Gastroesophageal sphincter (tissue), 4 donors: ENCODE measurements around the gene FANCC. TPM values are rescaled to one million over a fixed set of nuclear protein-coding genes. Genes with fewer than 3 reads are reported as not detected.
A peak's percentile ranks its signal among the peaks of the same experiment; 100 is the strongest.

Source experiments
- ATAC-seq: fragments of 150-250 bp; one replicate; pipeline ENCODE4 v1.9.1; 2016; ENCODE audit warnings: mild to moderate bottlenecking, moderate library complexity
- H3K27ac ChIP-seq, 4 donors: fragments of 200-600 bp; sonication (generic) in 3 of 4; 1 replicate in 3 of 4; 2 replicates in 1 of 4; pipeline ENCODE4 v1.5.1; 2016 to 2019
- H3K27me3 ChIP-seq: fragments of 200-600 bp; sonication (generic); one replicate; pipeline ENCODE4 v1.5.1; 2019
- H3K36me3 ChIP-seq, 2 donors: fragments of 200-600 bp; sonication (generic); one replicate each; pipeline ENCODE4 v1.5.1; 2019; ENCODE audit warnings: control low read depth in 1 of 2
- H3K4me1 ChIP-seq, 3 donors: fragments of 200-600 bp; sonication (generic); 1 replicate in 2 of 3; 2 replicates in 1 of 3; pipeline ENCODE4 v1.5.1; 2016 to 2019; ENCODE audit warnings: control low read depth in 2 of 3
- H3K4me3 ChIP-seq, 2 donors: fragments of 200-600 bp; sonication (generic); one replicate each; pipeline ENCODE4 v1.5.1; 2019; ENCODE audit warnings: mild to moderate bottlenecking in 1 of 2, moderate library complexity in 1 of 2
- H3K9me3 ChIP-seq, 3 donors: fragments of 200-600 bp; sonication (generic); one replicate each; pipeline ENCODE4 v1.5.1; 2017 to 2019; ENCODE audit warnings: control low read depth in 2 of 3
- EP300 ChIP-seq: sonication (generic); formaldehyde crosslinking; IDR thresholded peaks from one replicate; pipeline ENCODE4 v1.6.1; 2017; ENCODE audit warnings: antibody characterized with exemption, mild to moderate bottlenecking
- POLR2A ChIP-seq, 2 donors: fragments of 450-650 bp; IDR thresholded peaks; one replicate each; pipeline ENCODE4 v1.6.1; 2017; ENCODE audit warnings: antibody characterized with exemption in 2 of 2, mild to moderate bottlenecking in 2 of 2, moderate library complexity in 1 of 2
- POLR2AphosphoS5 ChIP-seq: sonication (generic); formaldehyde crosslinking; IDR thresholded peaks from one replicate; pipeline ENCODE4 v1.6.1; 2017; ENCODE audit warnings: antibody characterized with exemption
- WGBS, 2 donors: methylation state at CpG; one replicate each; pipeline ENCODE4 v1.1.5; 2018; ENCODE audit warnings: low coverage in 1 of 2; 5-methylcytosine and 5-hydroxymethylcytosine counted together
- total RNA-seq, 4 donors: library from RNA; depleted of rRNA; stranded (reverse); fragments of >200 nt; gene quantifications; one replicate each; pipeline ENCODE4 v1.1.0, GENCODE V29; 2016
- TF ChIP-seq, protein P1 (sequence below), 4 experiments: fragments of 200-600 bp in 2 of 4; fragments of 450-650 bp in 2 of 4; sonication (generic) in 1 of 4; IDR thresholded peaks; one replicate each; pipeline ENCODE4 v1.5.1; 2017 to 2019; ENCODE audit warnings: antibody characterized with exemption in 4 of 4, mild to moderate bottlenecking in 2 of 4, moderate library complexity in 2 of 4

The FANCC gene
- total RNA-seq, 4 donors from 2014 or later, result 4.9 to 9.4 (median 7.4) TPM

DNA sequence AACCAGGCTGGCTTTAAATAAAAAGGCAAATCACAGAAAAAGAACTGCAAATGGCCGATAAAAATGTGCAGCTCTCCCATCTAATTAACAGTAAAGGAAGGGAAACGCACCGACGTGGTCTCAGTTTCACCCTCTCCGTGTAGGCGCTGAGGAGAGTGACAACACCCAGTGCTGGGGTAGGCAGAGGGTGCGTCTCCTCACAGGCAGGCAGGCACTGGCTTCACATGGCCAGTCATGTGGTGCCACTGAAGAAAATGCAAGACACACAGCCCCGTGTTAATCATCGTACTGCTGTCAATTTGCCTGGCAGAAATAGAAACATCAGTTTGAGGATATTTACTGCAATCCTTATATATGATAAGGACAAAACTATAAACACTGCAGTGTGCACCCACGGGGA is 178.4 kb downstream of the FANCC start:
- peaks cover 0 to 30% (median 0%) of the 10 kb centered on the region in 3 donors for H3K4me1 ChIP-seq
- H3K9me3 ChIP-seq, result no peaks in the 10 kb centered on the region
- H3K4me3 ChIP-seq, result no peak overlapping the region
- peaks cover 0 to 14% of the 10 kb centered on the region in 2 donors for H3K36me3 ChIP-seq
- H3K27me3 ChIP-seq, result no peaks in the 10 kb centered on the region
- TF ChIP-seq POLR2A (IDR thresholded peaks at IDR 0.05) (no peak), POLR2AphosphoS5 (no peak), EP300 (no peak)
- TF ChIP-seq, protein P1, sequence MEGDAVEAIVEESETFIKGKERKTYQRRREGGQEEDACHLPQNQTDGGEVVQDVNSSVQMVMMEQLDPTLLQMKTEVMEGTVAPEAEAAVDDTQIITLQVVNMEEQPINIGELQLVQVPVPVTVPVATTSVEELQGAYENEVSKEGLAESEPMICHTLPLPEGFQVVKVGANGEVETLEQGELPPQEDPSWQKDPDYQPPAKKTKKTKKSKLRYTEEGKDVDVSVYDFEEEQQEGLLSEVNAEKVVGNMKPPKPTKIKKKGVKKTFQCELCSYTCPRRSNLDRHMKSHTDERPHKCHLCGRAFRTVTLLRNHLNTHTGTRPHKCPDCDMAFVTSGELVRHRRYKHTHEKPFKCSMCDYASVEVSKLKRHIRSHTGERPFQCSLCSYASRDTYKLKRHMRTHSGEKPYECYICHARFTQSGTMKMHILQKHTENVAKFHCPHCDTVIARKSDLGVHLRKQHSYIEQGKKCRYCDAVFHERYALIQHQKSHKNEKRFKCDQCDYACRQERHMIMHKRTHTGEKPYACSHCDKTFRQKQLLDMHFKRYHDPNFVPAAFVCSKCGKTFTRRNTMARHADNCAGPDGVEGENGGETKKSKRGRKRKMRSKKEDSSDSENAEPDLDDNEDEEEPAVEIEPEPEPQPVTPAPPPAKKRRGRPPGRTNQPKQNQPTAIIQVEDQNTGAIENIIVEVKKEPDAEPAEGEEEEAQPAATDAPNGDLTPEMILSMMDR (IDR thresholded peaks at IDR 0.05), result no peak
- peak overlapping the region in 1 of 4 donors; percentile 65 for H3K27ac ChIP-seq
- ATAC-seq, result no peak
- 96% methylated on average over 10 of the region's 10 CpGs; no CpG with 5 or more reads in 1 of the 2 donors for WGBS, 2 donors

DNA sequence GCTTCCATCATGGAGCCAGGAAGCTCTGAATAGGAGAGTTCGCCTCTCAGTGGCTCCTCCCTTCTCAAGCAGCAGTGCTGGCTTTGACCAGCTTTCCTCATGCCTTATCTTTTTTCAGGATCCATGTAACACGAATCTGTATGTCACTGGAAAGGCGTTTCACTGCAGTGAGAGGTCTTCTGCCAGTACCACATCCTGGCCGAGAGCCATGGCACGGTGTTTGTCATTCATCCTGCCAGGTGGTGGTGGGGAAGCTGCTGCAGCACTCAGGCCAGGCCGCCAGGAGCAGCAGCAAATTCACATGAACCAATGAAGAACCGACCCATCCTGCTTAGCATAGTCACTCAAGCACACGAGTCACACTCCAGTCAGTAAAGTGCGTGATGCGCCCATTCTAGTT is 179.0 kb downstream of the FANCC start:
- WGBS, 2 donors, result 76 to 90% methylated on average over 3 to 4 of the region's 10 CpGs
- peak overlapping the region in 3 of 4 donors; percentile 23 to 65 (median 32) for H3K27ac ChIP-seq
- H3K36me3 ChIP-seq, result peaks cover 0 to 18% of the 10 kb centered on the region in 2 donors
- H3K4me1 ChIP-seq, result peaks cover 0 to 24% (median 0%) of the 10 kb centered on the region in 3 donors
- ATAC-seq, result no peak
- H3K4me3 ChIP-seq, result no peak overlapping the region
- TF ChIP-seq, protein P1 (IDR thresholded peaks at IDR 0.05), result no peak
- TF ChIP-seq POLR2A (IDR thresholded peaks at IDR 0.05) (no peak), EP300 (no peak), POLR2AphosphoS5 (no peak)
- no peaks in the 10 kb centered on the region for H3K9me3 ChIP-seq
- H3K27me3 ChIP-seq, result no peaks in the 10 kb centered on the region

DNA sequence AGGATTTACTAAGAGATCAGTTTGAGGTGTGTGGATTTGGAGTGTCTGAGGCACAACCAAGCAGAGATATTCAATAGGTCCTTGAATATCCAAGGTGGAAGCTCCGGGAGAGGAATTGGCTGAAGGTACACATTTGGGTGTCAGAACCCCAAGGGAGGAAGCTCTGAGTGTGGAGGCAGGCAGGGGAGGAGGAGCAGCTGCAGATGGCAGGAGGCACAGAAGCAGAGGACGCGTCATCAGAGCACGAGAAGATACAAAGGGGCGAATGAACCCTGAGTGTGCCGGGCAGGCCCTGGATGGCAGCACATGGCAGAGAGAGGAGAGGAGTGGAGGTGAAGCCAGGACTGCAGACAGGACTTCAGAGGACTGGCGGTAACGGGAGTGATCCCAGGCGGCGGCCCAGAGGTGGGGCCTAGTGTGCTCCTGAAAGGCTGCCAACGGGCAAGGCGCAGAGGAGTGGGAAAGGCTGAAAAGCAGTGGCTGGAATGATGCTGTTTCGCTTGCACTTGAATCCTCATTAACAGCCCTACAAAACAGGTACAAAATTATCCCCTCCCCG is 179.8 kb downstream of the FANCC start:
- Histone ChIP-seq H3K4me3 (no peak overlapping the region), H3K4me1 (peaks cover 0 to 27% (median 0%) of the 10 kb centered on the region in 3 donors), H3K27me3 (no peaks in the 10 kb centered on the region), H3K9me3 (no peaks in the 10 kb centered on the region), H3K36me3 (peaks cover 0 to 24% of the 10 kb centered on the region in 2 donors), H3K27ac (peak overlapping the region in 3 of 4 donors; percentile 23 to 65 (median 32))
- TF ChIP-seq, protein P1 (IDR thresholded peaks at IDR 0.05), result no peak
- no peak for TF ChIP-seq EP300
- no peak for TF ChIP-seq POLR2A (IDR thresholded peaks at IDR 0.05)
- TF ChIP-seq POLR2AphosphoS5, result no peak
- 85 to 91% methylated on average over 7 to 14 of the region's 14 CpGs for WGBS, 2 donors
- peak; percentile 50 for ATAC-seq

DNA sequence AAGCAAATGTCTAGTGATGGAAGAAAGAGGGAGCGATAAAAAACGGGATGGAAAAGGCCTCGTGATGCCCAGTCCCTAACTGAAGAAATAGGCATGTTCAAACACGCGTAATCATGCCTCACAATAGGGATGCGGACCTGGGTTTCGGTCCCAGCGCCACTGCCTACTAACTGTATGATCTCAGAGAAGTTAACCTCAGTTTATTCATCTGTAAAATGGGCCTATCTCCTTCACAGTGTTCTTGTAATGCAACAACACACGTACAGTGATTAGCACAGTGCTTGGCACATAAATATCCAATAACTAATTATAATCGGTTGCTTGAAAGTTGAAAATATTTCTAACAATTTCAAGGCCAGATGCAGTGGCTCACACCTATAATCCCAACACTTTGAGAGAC is 181.8 kb downstream of the FANCC start:
- 95 to 98% methylated on average over 10 of the region's 10 CpGs for WGBS, 2 donors
- Histone ChIP-seq H3K4me1 (peaks cover 0 to 43% (median 6%) of the 10 kb centered on the region in 3 donors), H3K27me3 (no peaks in the 10 kb centered on the region), H3K36me3 (peaks cover 0 to 24% of the 10 kb centered on the region in 2 donors), H3K27ac (no peak overlapping the region), H3K4me3 (no peak overlapping the region), H3K9me3 (no peaks in the 10 kb centered on the region)
- ATAC-seq, result no peak
- TF ChIP-seq POLR2AphosphoS5, result no peak
- TF ChIP-seq, protein P1 (IDR thresholded peaks at IDR 0.05), result no peak
- no peak for TF ChIP-seq POLR2A (IDR thresholded peaks at IDR 0.05)
- no peak for TF ChIP-seq EP300

DNA sequence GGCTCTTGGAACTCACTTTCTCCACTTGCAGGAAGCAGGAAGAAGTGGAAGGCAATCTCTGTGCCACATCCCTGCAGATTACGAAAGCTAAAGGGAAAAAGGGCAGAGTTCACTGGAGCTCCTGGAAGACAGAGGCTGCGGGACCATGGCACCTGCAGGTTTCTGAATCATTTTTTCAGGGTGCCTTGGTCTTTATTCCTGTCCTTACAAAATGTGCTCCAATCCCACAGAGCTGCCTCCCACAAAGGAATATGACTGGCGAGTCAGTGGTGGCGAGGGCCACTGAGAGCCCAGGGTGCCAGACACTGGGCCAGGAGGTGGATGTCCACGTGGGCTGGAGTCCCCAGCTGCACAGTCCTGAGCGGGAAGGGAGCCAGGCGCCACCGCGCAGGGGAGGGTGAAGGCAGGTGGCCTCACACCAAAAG is 183.0 kb downstream of the FANCC start:
- no peaks in the 10 kb centered on the region for H3K9me3 ChIP-seq
- peaks cover 0 to 24% of the 10 kb centered on the region in 2 donors for H3K36me3 ChIP-seq
- no peaks in the 10 kb centered on the region for H3K27me3 ChIP-seq
- ATAC-seq, result no peak
- TF ChIP-seq EP300 (no peak), POLR2A (IDR thresholded peaks at IDR 0.05) (no peak), POLR2AphosphoS5 (no peak)
- TF ChIP-seq, protein P1 (IDR thresholded peaks at IDR 0.05), result no peak
- peaks cover 0 to 50% (median 6%) of the 10 kb centered on the region in 3 donors for H3K4me1 ChIP-seq
- 94 to 98% methylated on average over 7 of the region's 9 CpGs for WGBS, 2 donors
- H3K27ac ChIP-seq, result no peak overlapping the region
- H3K4me3 ChIP-seq, result no peak overlapping the region
